Measurements from ENCODE around the gene FOXP2. TPM values are rescaled to one million over a fixed set of nuclear protein-coding genes. Genes with fewer than 3 reads are reported as not detected.

The FOXP2 gene
- total and polyA plus RNA-seq, 2 donors (not counting 3 experiments of a cell fraction or from before 2014, with no cell fraction given): 0.37 to 2.7 TPM

- intact Hi-C loops (cut with micrococcal nuclease): no loop called here
- dilution Hi-C loops (cut with MboI; ENCODE audit: extremely low pct_ligation_motif_present, low sequenced_read_pairs): no loop called here
- H3K9me3 ChIP-seq (replicated peaks; ENCODE audit: control insufficient read depth, insufficient read depth, low read length): no peaks in the 10 kb centered on the region
- no peaks in the 10 kb centered on the region for H3K9me1 ChIP-seq (replicated peaks; ENCODE audit: control insufficient read depth, extremely low read depth, insufficient read depth, low read length)
- H4K20me1 ChIP-seq (replicated peaks; ENCODE audit: control insufficient read depth, extremely low read depth, insufficient read depth, low read length): no peaks in the 10 kb centered on the region
- no TSS peak for BruUV-seq (replicated peaks)
- H3K4me2 ChIP-seq (ENCODE audit: insufficient read depth, low read length): no peak overlapping the region
- FAIRE-seq (no peak), DNase-seq (ENCODE audit: low read depth, low spot score) (no peak)
- no peak overlapping the region for H3K27ac ChIP-seq (ENCODE audit: insufficient read depth, low read depth, low read length)
- no peaks in the 10 kb centered on the region for H3K79me2 ChIP-seq (ENCODE audit: control insufficient read depth, insufficient read depth, low read length)
- H2AFZ ChIP-seq (ENCODE audit: low read depth, low read length): no peak overlapping the region
- H3K4me3 ChIP-seq (replicated peaks in 1 of 3; ENCODE audit: insufficient read depth in 1 of 3, low read depth in 1 of 3, low read length in 3 of 3): no peak overlapping the region
- H3K36me3 ChIP-seq (ENCODE audit: control insufficient read depth in 2 of 2, extremely low read depth in 1 of 2, insufficient read depth in 2 of 2, low read length in 2 of 2): no peaks in the 10 kb centered on the region
- no peak for TF ChIP-seq JUN (IDR thresholded peaks at IDR 0.05; ENCODE audit: borderline replicate concordance, insufficient read depth, insufficient read length, low read depth)
- no peak for TF ChIP-seq MAX (IDR thresholded peaks at IDR 0.05; ENCODE audit: insufficient read depth, insufficient read length)
- TF ChIP-seq FOS (IDR thresholded peaks at IDR 0.05; ENCODE audit: borderline replicate concordance, insufficient read depth, low read length): no peak
- no peak for TF ChIP-seq CTCF (IDR thresholded peaks at IDR 0.05; ENCODE audit: extremely low read depth in 1 of 2, insufficient read depth in 1 of 2, low read depth in 1 of 2, low read length in 2 of 2)
- no peak for TF ChIP-seq GATA2 (IDR thresholded peaks at IDR 0.05; ENCODE audit: insufficient read depth, insufficient read length, low read depth, low read length)
- TF ChIP-seq POLR2AphosphoS5 (IDR thresholded peaks at IDR 0.05; ENCODE audit: insufficient read depth, low read depth, low read length): no peak
- no peak for TF ChIP-seq POLR2A (IDR thresholded peaks at IDR 0.05; ENCODE audit: low read depth, low read length)
- TF ChIP-seq MYC (IDR thresholded peaks at IDR 0.05; ENCODE audit: low read depth, low read length): no peak
- no peak for TF ChIP-seq EZH2 (IDR thresholded peaks at IDR 0.05; ENCODE audit: borderline replicate concordance, low read depth, low read length, severe bottlenecking)
- H3K9ac ChIP-seq (replicated peaks; ENCODE audit: extremely low read depth, insufficient read depth, low read length): no peak overlapping the region
- H3K4me1 ChIP-seq (ENCODE audit: control insufficient read depth, extremely low read depth, insufficient read depth, low read length): no peaks in the 10 kb centered on the region
- no peaks in the 10 kb centered on the region for H3K27me3 ChIP-seq (ENCODE audit: control insufficient read depth in 2 of 2, insufficient read depth in 2 of 2, low read length in 2 of 2)
- CTCF ChIA-PET: interaction anchor here (1.0 to 1.6 kb wide), 4 partner anchors 11 to 321 kb away, joined by 3 to 6 read pairs (median 4); partner anchors contain the start of gene FOXP2
- POLR2A ChIA-PET: no interaction called here
Measured at GRCh38 chr7:114402876-114403635, 11.6 kb upstream of the FOXP2 start.

Measured in endothelial cell of umbilical vein (primary cell).